IMR-90 (cell line): ENCODE measurements around the gene ARHGEF39. TPM values are rescaled to one million over a fixed set of nuclear protein-coding genes. Genes with fewer than 3 reads are reported as not detected.

Experiments used
- ATAC-seq: fragments of 200-7000 bp; cut with Tn5 transposase; 2 replicates; pipeline ENCODE4 v1.9.1; 2020; ENCODE audit warnings: low read depth, mild to moderate bottlenecking, moderate library complexity
- BruUV-seq: library from RNA; stranded (reverse); fragments of 400-500 nt; replicated peaks from 2 replicates; lab custom pipeline; 2021; lab: Mats Ljungman, UMichigan
- CTCF ChIA-PET: fragments of 300-600 bp; formaldehyde crosslinking; extraction: SDS; loops from one replicate; lab custom pipeline; 2021; ENCODE audit warnings: antibody characterized with exemption; lab: Yijun Ruan, JAX
- POLR2A ChIA-PET: fragments of 300-600 bp; sonication (Branson Sonifier 250); formaldehyde crosslinking; loops from one replicate; lab custom pipeline; 2022; ENCODE audit warnings: antibody characterized with exemption; ENCODE audit not compliant: unreplicated experiment; lab: Charles Lee
- DNase-seq: peaks from one replicate; pipeline ENCODE4 v3.0.0; 2013
- H2AFZ ChIP-seq: replicated peaks from 2 replicates; pipeline ENCODE3; 2013; ENCODE audit warnings: low read length, mild to moderate bottlenecking; ENCODE audit not compliant: poor library complexity
- H2AK5ac ChIP-seq: 2 replicates; pipeline ENCODE4 v1.6.1; 2013; ENCODE audit warnings: low read depth, low read length, inconsistent platforms
- H2AK9ac ChIP-seq: replicated peaks from 2 replicates; pipeline ENCODE3; 2013; ENCODE audit warnings: mild to moderate bottlenecking, low read depth, low read length, moderate library complexity; ENCODE audit not compliant: poor library complexity
- H2BK120ac ChIP-seq: 2 replicates; pipeline ENCODE4 v1.6.1; 2013; ENCODE audit warnings: low read depth, low read length, inconsistent platforms
- H2BK15ac ChIP-seq: 3 replicates; pipeline ENCODE4 v1.6.1; 2013; ENCODE audit warnings: low read depth, low read length, inconsistent platforms
- H2BK20ac ChIP-seq: 2 replicates; pipeline ENCODE4 v1.6.1; 2013; ENCODE audit warnings: low read depth, mild to moderate bottlenecking, inconsistent platforms, low read length, moderate library complexity
- H2BK5ac ChIP-seq: 2 replicates; pipeline ENCODE4 v1.6.1; 2013; ENCODE audit warnings: mild to moderate bottlenecking, low read depth, low read length, inconsistent platforms; ENCODE audit not compliant: poor library complexity, severe bottlenecking
- H3K14ac ChIP-seq: replicated peaks from 2 replicates; pipeline ENCODE4 v1.6.1; 2013; ENCODE audit warnings: low read depth, low read length, inconsistent platforms
- H3K18ac ChIP-seq: 2 replicates; pipeline ENCODE4 v1.6.1; 2013; ENCODE audit warnings: low read depth, low read length, control low read depth
- H3K23ac ChIP-seq: 2 replicates; pipeline ENCODE4 v1.6.1; 2013; ENCODE audit warnings: low read depth, low read length, inconsistent platforms
- H3K27ac ChIP-seq: 2 replicates; pipeline ENCODE4 v1.5.1; 2013; ENCODE audit warnings: mild to moderate bottlenecking, control low read depth, low read length; ENCODE audit not compliant: insufficient read depth
- H3K27me3 ChIP-seq: 2 replicates; pipeline ENCODE4 v1.6.1; 2013; ENCODE audit warnings: low read length; ENCODE audit not compliant: control insufficient read depth, insufficient read depth
- H3K36me3 ChIP-seq: 2 replicates; pipeline ENCODE4 v1.6.1; 2013; ENCODE audit warnings: low read length, mixed read lengths; ENCODE audit not compliant: control insufficient read depth, insufficient read depth
- H3K4ac ChIP-seq: 2 replicates; pipeline ENCODE4 v1.6.1; 2013; ENCODE audit warnings: low read depth, low read length, inconsistent platforms
- H3K4me1 ChIP-seq: 2 replicates; pipeline ENCODE4 v1.6.1; 2013; ENCODE audit warnings: low read length, mixed read lengths; ENCODE audit not compliant: control insufficient read depth, insufficient read depth
- H3K4me2 ChIP-seq: 2 replicates; pipeline ENCODE4 v1.6.1; 2013; ENCODE audit warnings: low read depth, mild to moderate bottlenecking, control low read depth, low read length, moderate library complexity
- H3K4me3 ChIP-seq: 2 replicates; pipeline ENCODE4 v1.5.1; 2013; ENCODE audit warnings: low read depth, mild to moderate bottlenecking, control low read depth, low read length, moderate library complexity; ENCODE audit not compliant: insufficient read depth
- H3K56ac ChIP-seq: 2 replicates; pipeline ENCODE4 v1.6.1; 2013; ENCODE audit warnings: low read length, inconsistent platforms; ENCODE audit not compliant: insufficient read depth; ENCODE audit errors: extremely low read depth
- H3K79me1 ChIP-seq, 2 experiments: 2 replicates each; pipeline ENCODE4 v1.6.1; 2013; ENCODE audit warnings: low read length in 2 of 2, inconsistent platforms in 1 of 2, low read depth in 1 of 2
- H3K9ac ChIP-seq: 2 replicates; pipeline ENCODE4 v1.6.1; 2013; ENCODE audit warnings: low read depth, low read length, control low read depth
- H3K9me1 ChIP-seq: 2 replicates; pipeline ENCODE4 v1.6.1; 2013; ENCODE audit warnings: low read length, inconsistent platforms; ENCODE audit not compliant: insufficient read depth
- H3K9me3 ChIP-seq: 2 replicates; pipeline ENCODE4 v1.6.1; 2013; ENCODE audit warnings: low read length; ENCODE audit not compliant: control insufficient read depth, insufficient read depth
- H4K20me1 ChIP-seq: 2 replicates; pipeline ENCODE4 v1.6.1; 2013; ENCODE audit warnings: low read length, inconsistent platforms; ENCODE audit not compliant: insufficient read depth
- H4K5ac ChIP-seq: 2 replicates; pipeline ENCODE4 v1.6.1; 2013; ENCODE audit warnings: mild to moderate bottlenecking, low read depth, low read length, control low read depth
- H4K8ac ChIP-seq, 2 experiments: 2 replicates each; pipeline ENCODE4 v1.6.1; 2013; ENCODE audit warnings: low read depth in 2 of 2, low read length in 2 of 2, control low read depth in 1 of 2, inconsistent platforms in 1 of 2
- H4K91ac ChIP-seq: 2 replicates; pipeline ENCODE4 v1.6.1; 2013; ENCODE audit warnings: low read depth, low read length, inconsistent platforms; ENCODE audit not compliant: insufficient read depth
- FOS ChIP-seq: fragments of 150-350 bp; IDR thresholded peaks from 2 replicates; pipeline ENCODE4 v1.6.1; 2016; ENCODE audit warnings: low read depth, low read length
- NFE2L2 ChIP-seq: fragments of 150-350 bp; IDR thresholded peaks from 2 replicates; pipeline ENCODE4 v1.6.1; 2016; ENCODE audit warnings: low read depth, mild to moderate bottlenecking, low read length
- WGBS, 2 experiments: methylation state at CpG; one replicate each; pipeline versions ENCODE4 v1.1.5 to v1.1.7; 2013; ENCODE audit warnings: missing lambda C conversion rate in 2 of 2; ENCODE audit not compliant: insufficient read length in 1 of 2; ENCODE audit errors: extremely low coverage in 2 of 2; 5-methylcytosine and 5-hydroxymethylcytosine counted together
- dilution Hi-C: fragments of 300-500 bp; cut with HindIII; formaldehyde crosslinking; loops from one replicate; pipeline ENCODE4 v1.14.3; 2018; ENCODE audit warnings: low sequenced_read_pairs; ENCODE audit not compliant: unreplicated experiment
- in situ Hi-C: fragments of 300-500 bp; cut with MboI; formaldehyde crosslinking; loops from 3 replicates; pipeline ENCODE4 v1.14.3; 2019; ENCODE audit warnings: low sequenced_read_pairs, inconsistent platforms, mixed read lengths
- intact Hi-C: fragments of 100-400 bp; cut with micrococcal nuclease; formaldehyde crosslinking; loops from 2 replicates; pipeline ENCODE4 v1.10.0; 2022
- polyA plus RNA-seq, 3 experiments: library from polyadenylated mRNA; depleted of rRNA; stranded (reverse); fragments of >200 nt; gene quantifications; 2 replicates each; pipeline ENCODE4 v1.2.3, GENCODE V29; 2012; ENCODE audit warnings: low replicate concordance in 1 of 3
- total RNA-seq: library from RNA; depleted of rRNA; stranded (reverse); fragments of >200 nt; gene quantifications from 2 replicates; pipeline ENCODE4 v1.2.3, GENCODE V29; 2012

ARHGEF39 gene
- total and polyA plus RNA-seq, 2 of the 4 experiments (the other 2 are of a cell fraction), result 2.5 to 2.8 TPM

GRCh38 chr9:35714123-35714522 is 49.1 kb upstream of the ARHGEF39 start:
- BruUV-seq, result no TSS peak
- no peak for ATAC-seq
- peaks cover 86% of the 10 kb centered on the region for H3K36me3 ChIP-seq

More at GRCh38 chr9:35714123-35714522, 49.1 kb upstream of the ARHGEF39 start:
- Histone ChIP-seq H3K18ac (no peak overlapping the region), H2BK15ac (no peak overlapping the region), H3K27me3 (no peaks in the 10 kb centered on the region), H4K5ac (no peak overlapping the region), H3K9me3 (no peaks in the 10 kb centered on the region), H3K79me1 (peaks cover 30 to 70% of the 10 kb centered on the region in 2 experiments; a peak in 3 of 4 replicates), H3K23ac (no peak overlapping the region), H4K20me1 (peaks cover 35% of the 10 kb centered on the region), H2BK5ac (no peak overlapping the region), H3K4me3 (no peak overlapping the region), H3K9ac (no peak overlapping the region), H2AK9ac (no peak overlapping the region), H3K56ac (no peak overlapping the region), H2AFZ (no peak overlapping the region), H2BK20ac (no peak overlapping the region), H3K27ac (no peak overlapping the region), H2AK5ac (no peak overlapping the region), H3K9me1 (no peaks in the 10 kb centered on the region; the same call in 1 of the 2 replicates), H3K4me1 (no peaks in the 10 kb centered on the region), H4K91ac (no peak overlapping the region), H3K4me2 (no peak overlapping the region), H2BK120ac (no peak overlapping the region), H3K4ac (no peak overlapping the region), H4K8ac (no peak overlapping the region), H3K14ac (no peak overlapping the region)
- TF ChIP-seq FOS (no peak), NFE2L2 (no peak)
- DNase-seq, result no peak
- POLR2A ChIA-PET, result interaction anchor here (1.0 kb wide), 1 partner anchor 23 kb away, joined by 4 read pairs; no protein-coding TSS in a partner anchor
- CTCF ChIA-PET, result interaction anchor here (0.7 kb wide), 1 partner anchor 53 kb away, joined by 3 read pairs; no protein-coding TSS in a partner anchor
- intact Hi-C loops, result no loop called here
- WGBS, 2 experiments, result 100% methylated on average over 2 of the region's 6 CpGs; no CpG with 5 or more reads in 1 of the 2 experiments
- dilution Hi-C loops, result no loop called here
- in situ Hi-C loops, result no loop called here
